ENCODE data around the gene AGAP9. TPM values are rescaled to one million over a fixed set of nuclear protein-coding genes. Genes with fewer than 3 reads are reported as not detected.
"Not testable (repeated sequence)": the region's sequence is repeated elsewhere in the genome, so short reads cannot be mapped to it uniquely, and the experiment has no call there.

The AGAP9 gene
- polyA plus RNA-seq, 1 donor from 2014 or later = 12.0 TPM

DNA sequence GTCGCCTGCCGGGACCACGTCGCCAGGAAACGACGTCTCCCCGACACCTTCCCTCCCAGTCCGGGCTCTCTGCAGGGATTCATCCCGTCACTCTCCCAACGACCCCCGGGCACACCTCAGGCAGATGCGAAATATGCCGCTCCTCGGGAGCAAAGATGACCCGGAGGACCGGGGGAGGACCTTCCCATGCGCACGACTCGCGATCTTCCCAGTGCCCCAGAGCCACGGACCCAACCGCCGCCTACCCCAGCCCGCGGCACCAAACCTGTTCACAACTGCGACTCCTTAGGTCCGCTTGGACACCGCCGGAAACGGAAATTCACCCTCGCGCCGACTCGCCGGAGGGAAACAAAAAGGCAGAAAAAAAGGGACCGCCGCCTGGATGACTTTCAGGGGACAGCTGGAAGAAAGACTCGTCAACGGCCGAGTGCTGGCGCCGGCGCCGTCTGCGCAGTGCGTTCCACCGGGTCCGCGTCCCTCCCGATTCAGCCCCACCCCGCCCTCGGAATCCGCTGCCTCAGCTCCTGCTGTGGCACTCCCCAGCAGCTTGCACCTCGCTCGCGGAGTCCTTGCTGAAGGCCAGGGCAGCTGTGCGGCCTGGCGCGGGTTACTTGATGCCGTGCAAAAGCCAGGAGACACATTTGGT, 29.9 kb upstream of the AGAP9 start:
- not testable (repeated sequence) for H3K9me2 ChIP-seq (ENCODE audit: insufficient read depth, low read length); H3K9me3 ChIP-seq (ENCODE audit: low read length); H3K36me3 ChIP-seq (ENCODE audit: insufficient read depth, low read length); H4K20me1 ChIP-seq (ENCODE audit: insufficient read depth); H3F3A ChIP-seq (ENCODE audit: insufficient read depth, low read length, poor library complexity, severe bottlenecking); H3K4me2 ChIP-seq (ENCODE audit: low read length); H3K79me2 ChIP-seq (replicated peaks; ENCODE audit: insufficient read depth, low read length); H3K27me3 ChIP-seq (ENCODE audit: insufficient read depth, low read depth, low read length)
- H3K27ac ChIP-seq (ENCODE audit: low read length) = peak overlapping the region; percentile 77
- peak; percentile 77 for TF ChIP-seq MXI1 (conservative IDR thresholded peaks at IDR 0.05; ENCODE audit: poor library complexity, severe bottlenecking)
- peak; percentile 81 for TF ChIP-seq POLR2AphosphoS5 (IDR thresholded peaks at IDR 0.05)
- TF ChIP-seq TAF1 (IDR thresholded peaks at IDR 0.05; ENCODE audit: low read depth) = peak; percentile 86
- H3K4me3 ChIP-seq (ENCODE audit: low read length) = peak overlapping the region; percentile 69
- H3K9ac ChIP-seq (ENCODE audit: low read length) = peak overlapping the region; percentile 76
- H2AFZ ChIP-seq (ENCODE audit: low read depth, low read length) = peak overlapping the region; percentile 83

DNA sequence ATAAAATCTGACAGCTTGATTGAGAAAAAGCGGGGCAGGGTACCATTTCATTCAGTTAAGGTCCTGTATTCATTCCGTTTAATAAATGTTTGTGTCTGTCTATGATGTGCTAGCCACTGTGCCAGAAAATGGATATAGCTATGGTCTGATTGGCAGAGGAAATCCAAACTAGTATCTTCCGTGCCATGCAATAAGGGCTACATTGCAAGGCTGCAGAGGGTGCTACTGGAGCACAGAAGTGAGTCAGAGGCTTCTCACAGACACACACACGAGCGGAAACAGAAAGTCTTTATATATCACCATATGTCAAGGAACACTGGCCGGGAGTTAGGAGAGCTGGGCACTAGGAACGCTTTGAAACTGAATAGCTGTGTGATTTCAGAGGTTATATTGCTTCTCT, 29.3 kb upstream of the AGAP9 start:
- not testable (repeated sequence) for H4K20me1 ChIP-seq (ENCODE audit: insufficient read depth); H3K36me3 ChIP-seq (ENCODE audit: insufficient read depth, low read length); H2AFZ ChIP-seq (ENCODE audit: low read depth, low read length); H3K4me2 ChIP-seq (ENCODE audit: low read length); H3K27me3 ChIP-seq (ENCODE audit: insufficient read depth, low read depth, low read length); H3K79me2 ChIP-seq (replicated peaks; ENCODE audit: insufficient read depth, low read length); H3K9me2 ChIP-seq (ENCODE audit: insufficient read depth, low read length); H3F3A ChIP-seq (ENCODE audit: insufficient read depth, low read length, poor library complexity, severe bottlenecking); H3K9me3 ChIP-seq (ENCODE audit: low read length)
- peak; percentile 55 for TF ChIP-seq SMC3 (conservative IDR thresholded peaks at IDR 0.05; ENCODE audit: poor library complexity)
- TF ChIP-seq, protein P1, sequence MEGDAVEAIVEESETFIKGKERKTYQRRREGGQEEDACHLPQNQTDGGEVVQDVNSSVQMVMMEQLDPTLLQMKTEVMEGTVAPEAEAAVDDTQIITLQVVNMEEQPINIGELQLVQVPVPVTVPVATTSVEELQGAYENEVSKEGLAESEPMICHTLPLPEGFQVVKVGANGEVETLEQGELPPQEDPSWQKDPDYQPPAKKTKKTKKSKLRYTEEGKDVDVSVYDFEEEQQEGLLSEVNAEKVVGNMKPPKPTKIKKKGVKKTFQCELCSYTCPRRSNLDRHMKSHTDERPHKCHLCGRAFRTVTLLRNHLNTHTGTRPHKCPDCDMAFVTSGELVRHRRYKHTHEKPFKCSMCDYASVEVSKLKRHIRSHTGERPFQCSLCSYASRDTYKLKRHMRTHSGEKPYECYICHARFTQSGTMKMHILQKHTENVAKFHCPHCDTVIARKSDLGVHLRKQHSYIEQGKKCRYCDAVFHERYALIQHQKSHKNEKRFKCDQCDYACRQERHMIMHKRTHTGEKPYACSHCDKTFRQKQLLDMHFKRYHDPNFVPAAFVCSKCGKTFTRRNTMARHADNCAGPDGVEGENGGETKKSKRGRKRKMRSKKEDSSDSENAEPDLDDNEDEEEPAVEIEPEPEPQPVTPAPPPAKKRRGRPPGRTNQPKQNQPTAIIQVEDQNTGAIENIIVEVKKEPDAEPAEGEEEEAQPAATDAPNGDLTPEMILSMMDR (IDR thresholded peaks at IDR 0.05; ENCODE audit: poor library complexity, severe bottlenecking) = peak; percentile 55
- TF ChIP-seq RAD21 (conservative IDR thresholded peaks at IDR 0.05) = peak; percentile 53
- Histone ChIP-seq H3K9ac (ENCODE audit: low read length) (peak overlapping the region; percentile 76), H3K27ac (ENCODE audit: low read length) (peak overlapping the region; percentile 77), H3K4me3 (ENCODE audit: low read length) (peak overlapping the region; percentile 69)

DNA sequence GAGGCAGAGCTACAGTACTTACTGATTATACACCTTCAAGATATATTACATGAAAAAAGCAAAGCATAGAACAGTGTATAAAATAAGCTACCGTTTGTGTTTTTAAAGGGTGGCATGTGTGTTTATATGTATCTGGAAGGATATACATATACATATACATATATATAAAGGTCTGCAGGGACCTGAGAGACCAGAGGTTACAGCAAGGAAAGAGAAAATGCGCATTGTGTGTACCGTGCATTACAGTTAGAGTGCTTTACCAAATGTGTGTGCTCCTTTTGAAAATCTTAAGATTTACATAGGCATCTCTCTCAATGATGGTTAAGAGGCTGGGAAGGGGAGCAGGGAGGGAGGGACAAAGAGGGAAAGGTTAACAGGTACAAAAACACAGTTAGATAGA, 23.8 kb upstream of the AGAP9 start:
- H3K36me3 ChIP-seq (ENCODE audit: insufficient read depth, low read length); H3K9me3 ChIP-seq (ENCODE audit: low read length); H3K27ac ChIP-seq (ENCODE audit: low read length); H3K27me3 ChIP-seq (ENCODE audit: insufficient read depth, low read depth, low read length); H4K20me1 ChIP-seq (ENCODE audit: insufficient read depth); H3K4me3 ChIP-seq (ENCODE audit: low read length); H3K9me2 ChIP-seq (ENCODE audit: insufficient read depth, low read length); H2AFZ ChIP-seq (ENCODE audit: low read depth, low read length); H3F3A ChIP-seq (ENCODE audit: insufficient read depth, low read length, poor library complexity, severe bottlenecking); H3K79me2 ChIP-seq (replicated peaks; ENCODE audit: insufficient read depth, low read length); H3K9ac ChIP-seq (ENCODE audit: low read length); H3K4me2 ChIP-seq (ENCODE audit: low read length): not testable (repeated sequence)

DNA sequence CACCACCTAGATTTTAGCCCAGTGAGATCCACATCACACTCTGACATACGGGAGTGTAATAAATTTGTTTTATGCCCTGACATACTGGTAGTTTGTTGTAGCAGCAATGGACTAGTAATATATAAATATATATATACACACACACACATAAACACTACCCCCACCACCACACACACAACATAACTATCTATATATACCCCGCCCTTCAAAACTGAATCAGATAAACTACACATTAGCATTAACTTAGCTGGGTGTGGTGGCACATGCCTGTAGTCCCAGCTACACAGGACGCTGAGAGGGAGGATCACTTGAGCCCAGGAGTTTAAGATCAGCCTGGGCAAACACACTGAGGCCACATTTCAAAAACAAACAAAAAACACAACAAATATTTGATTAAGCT, 13.0 kb upstream of the AGAP9 start:
- not testable (repeated sequence) for H3K4me3 ChIP-seq (ENCODE audit: low read length); H4K20me1 ChIP-seq (ENCODE audit: insufficient read depth); H3K4me2 ChIP-seq (ENCODE audit: low read length); H3K79me2 ChIP-seq (replicated peaks; ENCODE audit: insufficient read depth, low read length); H3K36me3 ChIP-seq (ENCODE audit: insufficient read depth, low read length); H3F3A ChIP-seq (ENCODE audit: insufficient read depth, low read length, poor library complexity, severe bottlenecking); H3K9ac ChIP-seq (ENCODE audit: low read length); H3K9me2 ChIP-seq (ENCODE audit: insufficient read depth, low read length); H3K9me3 ChIP-seq (ENCODE audit: low read length); H2AFZ ChIP-seq (ENCODE audit: low read depth, low read length); H3K27me3 ChIP-seq (ENCODE audit: insufficient read depth, low read depth, low read length); H3K27ac ChIP-seq (ENCODE audit: low read length)

DNA sequence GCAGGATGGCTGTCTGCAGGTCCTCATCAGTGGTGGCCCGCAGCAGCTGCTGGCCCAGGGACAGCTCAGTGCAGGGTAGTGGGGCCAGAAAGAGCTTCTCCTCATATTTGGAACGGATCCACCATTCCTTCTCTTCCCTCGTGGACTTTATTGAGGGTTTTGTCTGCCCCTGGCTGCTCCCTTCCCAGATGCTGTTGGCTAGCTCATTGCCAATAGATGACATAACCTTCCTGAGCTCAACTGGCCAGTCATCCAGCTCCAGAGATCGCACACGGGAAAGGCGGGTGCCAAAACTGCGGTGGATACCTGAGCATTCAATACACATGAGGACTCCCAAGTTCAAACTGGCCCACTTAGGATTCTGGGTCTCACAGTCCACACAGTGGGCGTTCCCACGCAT, 21.1 kb downstream of the AGAP9 start:
- not testable (repeated sequence) for H3K36me3 ChIP-seq (ENCODE audit: insufficient read depth, low read length); H2AFZ ChIP-seq (ENCODE audit: low read depth, low read length); H3K9me3 ChIP-seq (ENCODE audit: low read length); H4K20me1 ChIP-seq (ENCODE audit: insufficient read depth); H3K79me2 ChIP-seq (replicated peaks; ENCODE audit: insufficient read depth, low read length); H3K27me3 ChIP-seq (ENCODE audit: insufficient read depth, low read depth, low read length); H3K27ac ChIP-seq (ENCODE audit: low read length); H3F3A ChIP-seq (ENCODE audit: insufficient read depth, low read length, poor library complexity, severe bottlenecking); H3K9ac ChIP-seq (ENCODE audit: low read length); H3K4me2 ChIP-seq (ENCODE audit: low read length); H3K4me3 ChIP-seq (ENCODE audit: low read length); H3K9me2 ChIP-seq (ENCODE audit: insufficient read depth, low read length)

DNA sequence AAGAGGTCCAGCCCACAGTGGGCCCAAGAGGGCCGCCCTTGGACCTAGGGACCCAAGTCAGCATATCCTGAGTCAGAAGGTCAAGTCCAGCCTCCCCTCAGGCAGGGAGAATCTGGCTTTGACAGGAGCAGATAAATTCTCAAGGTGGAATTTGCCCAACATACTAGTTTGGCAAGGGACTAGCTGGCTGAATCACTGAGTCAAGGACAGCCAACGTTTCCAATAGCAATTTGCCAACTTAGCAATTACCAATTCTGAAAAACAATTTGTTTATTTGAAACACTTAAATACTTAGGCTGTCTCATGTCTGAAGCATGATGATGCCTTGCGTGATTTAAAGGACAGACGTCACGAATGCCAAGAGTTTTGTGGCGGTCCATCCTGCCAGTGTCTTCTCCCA, 29.2 kb downstream of the AGAP9 start:
- not testable (repeated sequence) for H4K20me1 ChIP-seq (ENCODE audit: insufficient read depth); H3K4me3 ChIP-seq (ENCODE audit: low read length); H3K9me2 ChIP-seq (ENCODE audit: insufficient read depth, low read length); H3K27ac ChIP-seq (ENCODE audit: low read length); H3K79me2 ChIP-seq (replicated peaks; ENCODE audit: insufficient read depth, low read length); H3K9me3 ChIP-seq (ENCODE audit: low read length); H2AFZ ChIP-seq (ENCODE audit: low read depth, low read length); H3K27me3 ChIP-seq (ENCODE audit: insufficient read depth, low read depth, low read length); H3F3A ChIP-seq (ENCODE audit: insufficient read depth, low read length, poor library complexity, severe bottlenecking); H3K9ac ChIP-seq (ENCODE audit: low read length); H3K36me3 ChIP-seq (ENCODE audit: insufficient read depth, low read length); H3K4me2 ChIP-seq (ENCODE audit: low read length)

DNA sequence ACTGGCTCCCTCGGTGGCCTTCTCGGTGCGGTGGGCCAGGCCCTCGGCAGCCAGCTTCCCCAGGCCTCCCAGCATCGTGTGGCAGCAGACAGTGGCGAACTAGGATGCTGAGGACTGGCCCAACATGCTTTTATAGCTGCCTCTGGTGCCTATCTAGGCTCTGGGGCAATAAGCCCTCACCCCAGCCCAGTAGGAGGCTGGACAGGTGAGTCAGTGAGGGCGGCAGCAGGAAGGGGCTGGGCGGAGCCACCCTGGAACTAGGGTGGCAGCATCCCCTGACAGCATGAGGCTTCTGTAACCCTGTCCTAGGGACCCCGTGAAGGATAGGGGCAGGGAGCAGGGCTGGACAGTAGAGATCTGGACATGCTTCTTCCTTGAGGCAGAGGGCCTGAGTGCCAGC, 31.8 kb downstream of the AGAP9 start, which contains the start of gene FAM25G:
Gene FAM25G, minus strand, starts transcription at position 101 of the 400 bp plus-strand sequence. Its CDS starts 26 bp downstream, at position 75.
- not testable (repeated sequence) for H3K9me3 ChIP-seq (ENCODE audit: low read length); H3K4me3 ChIP-seq (ENCODE audit: low read length); H3K9ac ChIP-seq (ENCODE audit: low read length)

More for the DNA sequence above, 31.8 kb downstream of the AGAP9 start, which contains the start of gene FAM25G:
- not testable (repeated sequence) for H2AFZ ChIP-seq (ENCODE audit: low read depth, low read length); H3F3A ChIP-seq (ENCODE audit: insufficient read depth, low read length, poor library complexity, severe bottlenecking); H3K9me2 ChIP-seq (ENCODE audit: insufficient read depth, low read length); H3K36me3 ChIP-seq (ENCODE audit: insufficient read depth, low read length); H3K79me2 ChIP-seq (replicated peaks; ENCODE audit: insufficient read depth, low read length); H3K27me3 ChIP-seq (ENCODE audit: insufficient read depth, low read depth, low read length); H3K27ac ChIP-seq (ENCODE audit: low read length); H4K20me1 ChIP-seq (ENCODE audit: insufficient read depth); H3K4me2 ChIP-seq (ENCODE audit: low read length)

All from neural cell (in vitro differentiated cells).